ENCODE measurements around the gene TARBP1. TPM values are rescaled to one million over a fixed set of nuclear protein-coding genes. Genes with fewer than 3 reads are reported as not detected.

TARBP1 gene
- total and polyA plus RNA-seq, 12 donors, result 9.2 to 79.7 (median 14.4) TPM

- H3K4me1 ChIP-seq (replicated peaks in 1 of 2), result no peaks in the 10 kb centered on the region
- WGBS, 4 donors, result 65 to 95% (median 90%) methylated on average over 2 of the region's 2 CpGs
- no peaks in the 10 kb centered on the region for H3K27me3 ChIP-seq
- DNase-seq, result no peak
- no peak for TF ChIP-seq CTCF (IDR thresholded peaks at IDR 0.05)
- no peak for TF ChIP-seq POLR2A (IDR thresholded peaks at IDR 0.05)
- H3K4me3 ChIP-seq, result no peak overlapping the region
- intact Hi-C loops (cut with DNase I), result no loop called here
- H3K27ac ChIP-seq, result no peak overlapping the region
- H3K36me3 ChIP-seq (replicated peaks in 1 of 2), result peaks cover 0 to 12% of the 10 kb centered on the region in 2 donors
- H3K9me3 ChIP-seq (replicated peaks in 1 of 3), result no peaks in the 10 kb centered on the region
Observed at GRCh38 chr1:234434706-234435105, 44.3 kb downstream of the TARBP1 start.

GRCh38 chr1:234433563-234434285, 45.3 kb downstream of the TARBP1 start:
- intact Hi-C loops (cut with DNase I), result no loop called here
- Histone ChIP-seq H3K27ac (no peak overlapping the region), H3K9me3 (replicated peaks in 1 of 3) (no peaks in the 10 kb centered on the region), H3K27me3 (no peaks in the 10 kb centered on the region), H3K4me3 (no peak overlapping the region), H3K4me1 (replicated peaks in 1 of 2) (no peaks in the 10 kb centered on the region), H3K36me3 (replicated peaks in 1 of 2) (peaks cover 0 to 12% of the 10 kb centered on the region in 2 donors)
- TF ChIP-seq CTCF (IDR thresholded peaks at IDR 0.05) (no peak), POLR2A (IDR thresholded peaks at IDR 0.05) (no peak)
- DNase-seq, result no peak
- 89 to 100% (median 98%) methylated on average over 1 of the region's 1 CpG for WGBS, 4 donors

GRCh38 chr1:234431255-234431654, 47.7 kb downstream of the TARBP1 start:
- Histone ChIP-seq H3K27ac (no peak overlapping the region), H3K9me3 (replicated peaks in 1 of 3) (no peaks in the 10 kb centered on the region), H3K36me3 (replicated peaks in 1 of 2) (peaks cover 0 to 12% of the 10 kb centered on the region in 2 donors), H3K27me3 (no peaks in the 10 kb centered on the region), H3K4me1 (replicated peaks in 1 of 2) (no peaks in the 10 kb centered on the region), H3K4me3 (no peak overlapping the region)
- DNase-seq, result no peak
- TF ChIP-seq POLR2A (IDR thresholded peaks at IDR 0.05) (no peak), CTCF (IDR thresholded peaks at IDR 0.05) (no peak)
- intact Hi-C loops (cut with DNase I), result no loop called here
- 77 to 82% (median 80%) methylated on average over 4 of the region's 4 CpGs for WGBS, 4 donors

GRCh38 chr1:234430691-234431090, 48.3 kb downstream of the TARBP1 start:
- H3K4me1 ChIP-seq (replicated peaks in 1 of 2), result no peaks in the 10 kb centered on the region
- H3K27me3 ChIP-seq, result no peaks in the 10 kb centered on the region
- no peak for DNase-seq
- H3K9me3 ChIP-seq (replicated peaks in 1 of 3), result no peaks in the 10 kb centered on the region
- H3K27ac ChIP-seq, result no peak overlapping the region
- 90 to 99% (median 96%) methylated on average over 5 of the region's 5 CpGs for WGBS, 4 donors
- H3K4me3 ChIP-seq, result no peak overlapping the region
- peaks cover 0 to 12% of the 10 kb centered on the region in 2 donors for H3K36me3 ChIP-seq (replicated peaks in 1 of 2)
- intact Hi-C loops (cut with DNase I), result no loop called here
- TF ChIP-seq POLR2A (IDR thresholded peaks at IDR 0.05), result no peak
- TF ChIP-seq CTCF (IDR thresholded peaks at IDR 0.05), result no peak

Data from adrenal gland (tissue), 12 donors.